GM19099 (cell line): ENCODE measurements around the gene EIF6.

ENCODE experiments used
- POLR2A ChIP-seq: IDR thresholded peaks from 3 replicates; pipeline ENCODE4 v1.6.1; 2011; ENCODE audit warnings: low read depth; ENCODE audit not compliant: insufficient read length; ENCODE audit errors: extremely low read depth

Gene EIF6

DNA sequence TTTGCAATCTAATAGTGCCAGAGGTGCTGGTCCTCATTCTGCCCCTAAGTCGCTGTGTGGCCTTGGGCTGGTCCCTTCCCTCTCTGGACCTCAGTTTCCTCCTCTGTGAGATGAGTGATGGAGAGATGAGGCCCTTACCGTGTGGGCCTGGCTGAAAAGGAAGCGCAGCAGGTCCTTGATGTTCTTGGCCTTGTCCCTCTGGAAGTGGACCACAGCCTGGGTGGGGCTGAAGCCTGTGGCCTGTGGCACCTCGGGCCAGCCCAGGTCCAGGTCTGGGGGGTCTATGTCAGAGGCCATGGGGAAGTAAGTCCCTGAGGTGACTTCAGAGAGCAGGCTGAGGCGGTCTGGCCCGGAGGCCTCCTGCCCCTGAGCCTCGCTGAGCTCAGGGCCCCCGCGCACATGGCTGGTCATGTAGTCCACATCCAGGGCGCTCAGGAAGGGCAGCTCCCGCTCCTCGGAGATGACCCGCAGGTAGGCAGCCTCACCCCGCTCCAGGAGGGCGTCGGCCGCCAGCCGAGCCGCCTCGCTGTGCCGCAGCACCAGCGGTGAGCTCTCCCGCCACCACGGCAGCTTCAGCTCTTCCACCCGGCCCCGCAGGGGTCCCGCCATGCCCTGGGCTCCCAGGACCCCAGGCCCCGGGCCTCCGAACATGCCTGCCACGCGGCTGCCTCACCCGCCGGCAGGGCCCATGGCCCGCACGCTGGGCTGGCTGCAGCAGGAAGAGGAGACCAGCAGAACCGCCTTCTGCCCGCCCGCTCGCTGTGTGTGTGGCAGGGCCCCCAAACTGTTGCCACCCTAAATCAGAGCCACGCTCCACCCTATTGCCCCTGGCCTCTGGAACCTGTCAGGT, 7.3 kb upstream of the EIF6 start, which contains the start of gene FAM83C:
TSS of gene FAM83C (minus strand) at position 772 of the 850 bp plus-strand sequence. CDS start at position 651, 121 bp downstream.
- TF ChIP-seq POLR2A: no peak

DNA sequence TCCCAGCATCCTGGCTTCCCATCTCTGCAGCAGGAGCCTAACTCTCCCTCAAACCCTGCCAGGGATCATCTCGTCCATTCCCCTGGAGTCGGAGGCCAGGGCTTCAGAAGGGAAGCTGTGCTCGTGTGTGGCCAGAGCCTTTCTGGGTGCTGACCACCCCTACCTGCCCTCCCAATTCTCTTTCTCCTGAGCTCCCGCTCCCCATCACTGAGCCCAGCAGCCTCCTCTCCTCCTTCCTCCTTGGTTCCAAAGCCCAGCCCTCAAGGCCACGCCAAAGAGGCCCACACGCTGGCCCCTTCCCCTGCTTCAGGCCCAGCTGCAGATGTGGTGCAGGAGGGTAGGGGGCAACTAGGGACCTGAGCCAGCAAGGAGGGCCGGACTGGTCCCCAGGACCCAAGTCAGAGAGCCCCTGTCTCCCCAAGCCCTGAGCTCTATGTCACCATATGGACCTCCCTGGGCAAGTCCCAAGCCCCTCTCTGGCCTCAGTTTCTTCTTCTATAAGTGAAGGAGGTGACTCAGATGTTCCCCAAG, 6.4 kb upstream of the EIF6 start:
- no peak for TF ChIP-seq POLR2A

DNA sequence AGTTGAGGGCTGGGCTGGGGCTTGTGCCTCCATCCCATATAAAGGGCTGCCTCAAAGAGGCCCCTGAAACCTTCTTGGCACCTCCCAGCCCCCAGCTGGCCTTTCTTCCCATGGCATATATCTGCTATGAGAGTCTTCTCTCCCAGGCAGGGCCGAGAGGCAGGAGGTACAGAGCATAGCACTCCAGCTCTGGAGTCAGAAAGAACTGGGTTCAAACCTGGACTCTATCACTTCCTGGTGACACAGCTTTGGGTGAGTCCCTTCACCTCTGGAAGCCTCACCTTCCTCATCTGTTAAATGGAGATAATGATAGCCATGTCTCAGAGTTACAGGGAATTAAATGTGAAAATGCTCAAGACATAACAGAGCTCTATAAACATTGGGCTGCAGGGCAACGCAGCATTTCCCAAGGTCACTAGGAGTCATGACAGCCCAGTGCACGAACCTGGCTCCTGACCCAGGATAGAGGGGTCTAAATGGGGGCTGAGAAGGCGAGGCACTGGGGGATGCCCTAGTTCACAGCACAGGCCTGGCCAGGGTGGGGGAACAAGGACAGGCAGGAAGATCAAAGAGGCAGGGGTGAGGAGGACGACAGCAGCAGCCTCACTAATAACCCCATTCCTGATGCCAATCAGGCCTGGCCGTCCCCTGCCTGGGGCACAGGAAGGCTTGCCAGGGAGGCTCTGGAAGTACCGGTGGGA, 5.8 kb upstream of the EIF6 start:
- no peak for TF ChIP-seq POLR2A

DNA sequence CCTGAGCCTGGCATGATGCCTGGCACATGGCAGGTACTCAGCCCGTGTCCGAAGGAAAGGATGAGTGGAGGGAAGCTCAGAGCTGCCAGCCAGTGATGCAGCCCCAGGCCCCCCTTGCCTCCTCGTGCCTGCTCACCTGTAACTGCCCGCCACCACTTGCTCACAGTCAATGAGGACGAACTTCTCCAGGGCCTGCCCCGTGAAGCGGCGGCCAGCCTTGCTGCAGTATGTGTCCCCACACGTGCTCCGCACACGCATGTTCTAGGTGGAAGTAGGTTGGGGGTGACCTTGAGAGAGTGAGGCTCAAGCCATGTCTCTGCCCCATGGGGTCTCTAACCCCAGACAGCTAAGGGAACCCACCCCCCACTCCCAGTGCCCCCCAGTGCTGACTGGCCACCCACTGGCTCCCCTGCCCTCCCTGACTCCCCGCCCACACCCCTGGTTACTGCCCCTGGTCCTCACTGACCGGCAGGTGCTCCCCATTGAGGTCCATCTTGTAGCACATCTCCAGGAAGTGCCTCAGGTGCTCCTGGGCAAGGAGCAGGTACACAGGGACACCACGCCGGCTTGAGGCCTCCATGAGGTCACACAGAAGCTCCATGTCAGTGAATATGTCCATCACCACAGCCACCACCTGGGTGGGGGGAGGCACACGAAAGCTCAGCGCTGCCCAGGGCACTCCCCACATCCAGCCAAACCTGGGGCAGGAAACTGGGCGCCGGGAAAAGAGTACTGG, 3.9 kb upstream of the EIF6 start:
- no peak for TF ChIP-seq POLR2A

DNA sequence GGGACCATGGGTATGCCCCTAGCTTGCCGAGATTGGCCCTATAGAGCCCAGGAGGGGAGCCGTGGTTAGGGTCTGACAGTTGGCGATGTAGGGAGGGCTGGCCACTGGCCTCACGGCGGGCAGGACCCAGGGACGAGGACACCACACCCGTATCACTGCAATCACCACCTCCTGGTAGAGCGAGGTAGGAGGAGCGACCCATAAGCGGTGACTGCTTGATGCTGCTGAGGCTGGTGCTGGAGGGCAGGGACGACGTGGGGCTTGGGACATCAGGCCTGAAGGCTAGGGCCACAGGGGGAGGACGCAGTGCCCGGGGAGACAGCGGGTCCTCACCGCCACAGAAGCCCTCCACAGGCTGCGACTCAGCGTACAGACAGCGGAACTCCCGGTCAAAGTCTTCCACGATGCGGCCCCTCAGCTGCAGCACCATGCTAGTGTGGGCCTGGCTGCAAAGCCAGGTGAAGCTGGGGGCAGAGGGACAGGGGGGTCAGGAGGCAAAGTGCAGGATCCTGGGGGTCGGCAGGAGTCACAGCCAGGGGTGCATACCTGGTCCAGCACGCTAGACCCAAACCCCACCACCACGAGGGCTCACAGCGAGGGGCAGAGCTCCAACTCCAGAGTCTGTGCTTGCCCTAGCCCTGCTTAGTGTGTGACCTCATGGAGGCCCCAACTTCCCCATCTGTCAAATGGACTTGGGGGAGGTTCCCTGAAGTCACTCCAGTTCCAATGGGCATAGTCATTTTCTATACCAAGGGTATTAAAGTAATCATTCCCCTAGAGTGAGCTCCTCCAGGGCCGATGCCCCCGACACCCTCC, 3.1 kb upstream of the EIF6 start:
- TF ChIP-seq POLR2A: no peak

DNA sequence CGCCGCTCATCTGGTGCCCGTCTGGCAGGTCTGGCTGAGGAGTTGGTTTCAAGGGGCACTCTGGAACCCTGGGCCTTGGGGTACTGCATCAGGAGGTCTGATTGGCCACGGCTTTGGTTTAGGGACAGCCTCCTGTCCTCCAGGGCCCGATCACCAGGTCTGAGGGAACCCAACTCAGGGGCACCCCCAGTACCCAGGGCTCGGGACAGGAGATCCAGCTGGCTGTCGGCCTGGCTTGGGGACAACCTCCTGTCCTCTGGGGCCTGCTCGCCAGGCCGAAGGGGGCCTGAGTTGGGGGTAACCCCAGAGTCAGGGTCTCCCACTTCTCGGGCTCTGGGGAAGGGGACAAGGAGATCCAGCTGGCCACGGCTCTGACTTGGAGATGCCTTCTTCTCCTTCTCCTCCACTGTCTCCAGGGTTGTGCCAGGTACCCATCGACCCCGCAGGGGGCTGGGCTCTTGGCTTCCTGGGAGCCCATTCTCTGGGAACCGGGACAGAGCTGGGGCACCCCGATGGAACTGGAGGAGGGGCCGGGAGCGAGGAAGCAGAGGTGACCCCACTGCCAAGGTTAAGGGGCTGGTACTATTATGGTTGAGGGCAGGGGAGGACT, 2.4 kb upstream of the EIF6 start:
- no peak for TF ChIP-seq POLR2A

DNA sequence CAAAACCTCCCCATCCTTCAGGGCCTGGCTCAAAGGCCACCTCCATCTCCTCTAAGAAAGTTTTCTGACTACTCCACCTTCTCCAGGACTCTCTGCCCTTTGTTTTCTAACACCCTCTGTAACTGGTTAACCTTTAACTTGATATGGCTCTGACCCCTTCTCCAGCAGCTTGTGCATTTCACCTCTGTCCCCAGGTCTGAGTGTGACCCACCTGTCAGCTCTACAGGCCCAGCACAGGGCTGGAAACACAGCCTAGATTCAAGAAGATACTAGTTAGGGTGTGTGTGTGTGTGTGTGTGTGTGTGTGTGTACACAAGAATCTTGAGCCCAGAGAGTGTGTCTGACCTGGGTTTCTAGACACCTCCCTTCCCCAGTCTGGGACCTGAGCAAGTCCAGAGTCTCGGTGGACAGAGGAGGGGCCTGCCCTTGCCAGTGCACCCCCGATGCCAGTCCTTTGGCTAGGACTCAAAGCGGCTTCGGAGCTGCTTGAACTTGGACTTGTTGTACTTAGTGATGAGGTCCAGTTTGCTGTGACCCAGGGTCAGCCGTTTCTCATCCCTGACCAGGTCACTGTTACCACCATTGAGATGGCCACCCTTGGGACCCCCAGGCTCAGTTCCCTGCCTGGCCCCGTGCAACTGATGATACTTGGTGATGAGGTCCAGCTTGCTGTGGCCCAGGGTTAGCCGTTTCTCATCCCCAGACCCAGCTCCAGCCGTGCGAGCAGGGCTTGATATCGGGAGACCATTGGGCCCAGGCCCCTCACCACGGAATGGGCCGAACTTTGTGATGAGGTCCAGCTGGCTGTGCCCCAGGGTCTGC, 1.7 kb upstream of the EIF6 start:
- no peak for TF ChIP-seq POLR2A

DNA sequence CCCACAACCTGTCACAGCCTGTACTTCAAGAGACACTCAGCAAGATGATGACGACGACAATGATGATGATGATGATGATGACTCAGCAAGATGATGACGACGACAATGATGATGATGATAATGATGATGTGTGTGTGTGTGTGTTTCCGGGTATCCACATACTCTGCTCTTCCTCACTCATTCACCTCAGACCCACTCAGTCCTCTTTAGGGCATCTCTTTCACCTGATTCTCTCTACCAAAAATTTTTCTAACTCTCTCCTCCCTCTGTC, 1.2 kb upstream of the EIF6 start:
- TF ChIP-seq POLR2A: no peak

DNA sequence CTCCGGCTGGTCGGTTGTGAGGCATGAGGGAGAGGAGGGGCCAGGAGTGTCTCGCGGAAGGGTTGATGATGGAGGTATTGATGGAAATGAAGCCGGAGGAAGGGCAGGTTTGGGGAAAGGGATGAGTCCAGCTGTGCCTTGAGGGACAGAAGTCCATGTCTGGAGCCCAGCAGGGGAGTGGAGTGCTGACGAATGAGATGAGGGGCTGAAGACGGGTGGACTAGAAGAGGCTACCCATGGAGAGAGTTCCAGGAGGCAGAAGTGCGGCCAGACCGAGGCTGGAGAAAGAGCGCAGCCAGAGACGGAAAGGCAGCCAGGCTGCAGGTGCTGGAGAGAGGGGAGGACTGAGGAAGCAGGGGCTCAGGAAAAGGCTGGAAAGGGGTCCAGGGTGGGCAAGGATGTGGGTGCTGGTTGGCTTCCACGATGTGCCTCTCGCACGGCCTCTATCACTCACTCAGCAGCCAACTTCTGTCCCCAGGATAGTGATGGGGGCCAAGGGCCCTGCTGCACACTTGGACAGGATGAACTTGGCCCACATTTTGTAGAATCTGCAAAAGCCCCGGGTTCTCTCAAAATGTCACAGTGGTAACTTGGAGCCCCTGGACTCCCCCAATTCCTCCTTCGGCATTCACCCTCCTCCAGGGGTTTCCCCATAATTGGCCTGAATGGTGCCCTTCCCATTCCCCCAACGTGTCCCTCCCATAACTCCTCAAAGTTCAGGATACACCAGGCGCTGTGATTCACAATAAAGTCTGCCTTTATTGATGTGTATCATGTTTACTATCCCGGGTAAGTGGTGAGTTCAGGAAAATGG, 627 bp upstream of the EIF6 start:
- TF ChIP-seq POLR2A: no peak

DNA sequence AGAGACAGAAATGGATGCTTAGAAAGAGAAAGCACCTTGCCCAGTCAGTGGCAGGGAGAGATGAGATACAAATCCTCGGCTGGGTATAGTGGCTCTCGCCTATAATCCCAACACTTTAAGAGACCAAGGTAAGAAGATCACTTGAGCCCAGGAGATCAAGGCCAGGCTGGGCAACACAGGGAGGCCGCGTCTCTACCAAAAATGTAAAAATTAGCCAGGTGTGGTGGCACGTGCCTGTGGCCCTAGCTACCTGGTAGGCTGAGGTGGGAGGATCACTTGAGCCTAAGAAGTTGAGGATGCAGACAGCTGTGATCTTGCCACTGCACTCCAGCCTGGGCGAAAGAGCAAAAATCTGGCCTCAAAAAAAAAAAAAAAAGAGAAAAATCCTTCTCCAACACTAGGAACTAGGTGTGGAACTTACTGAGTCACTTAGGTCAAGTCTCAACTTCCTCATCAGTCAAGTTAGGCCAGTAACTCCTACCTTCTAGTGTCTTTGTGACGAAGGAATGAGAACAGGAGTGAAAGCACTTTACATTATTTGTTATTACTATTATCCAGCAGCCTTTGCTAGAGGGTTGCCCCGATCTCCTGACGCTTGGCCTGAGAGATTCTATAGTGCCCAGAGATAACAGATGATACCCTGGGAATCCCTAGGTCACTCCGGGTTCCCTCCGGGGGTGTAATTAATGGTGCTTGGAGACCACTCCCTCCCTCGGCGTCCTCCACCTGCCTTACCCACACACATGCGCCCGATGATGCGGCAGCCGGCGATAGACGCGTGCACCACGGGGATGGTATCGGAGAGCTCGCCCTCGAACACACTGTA, 918 bp downstream of the EIF6 start:
- no peak for TF ChIP-seq POLR2A

DNA sequence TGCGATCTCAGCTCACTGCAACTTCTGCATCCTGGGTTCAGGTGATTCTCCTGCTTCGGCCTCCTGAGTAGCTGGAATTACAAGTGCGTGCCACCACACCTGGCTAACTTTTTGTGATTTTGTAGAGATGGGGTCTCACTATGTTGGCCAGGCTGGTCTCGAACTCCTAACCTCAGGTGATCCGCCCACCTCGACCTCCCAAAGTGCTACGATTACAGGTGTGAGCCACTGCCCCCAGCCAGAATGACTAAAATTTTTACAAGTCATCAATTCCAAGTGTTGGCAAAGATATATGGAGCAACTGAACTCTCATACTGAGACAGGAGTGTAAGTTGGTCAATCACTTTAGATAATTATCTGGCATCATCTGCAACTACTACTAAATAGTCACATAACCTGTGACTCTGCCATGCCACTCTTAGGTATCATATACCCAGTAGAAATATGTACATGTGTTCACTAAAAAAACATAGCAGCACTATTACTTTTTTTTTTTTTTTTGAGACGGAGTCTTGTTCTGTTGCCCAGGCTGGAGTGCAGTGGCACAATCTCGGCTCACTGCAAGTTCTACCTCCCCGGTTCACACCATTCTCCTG, 3.0 kb downstream of the EIF6 start:
- no peak for TF ChIP-seq POLR2A
